Upper lobe of left lung (tissue), 4 donors: ENCODE data around the gene PPP4C.

Experiments used
- CTCF ChIP-seq, 6 experiments: fragments of 450-650 bp in 4 of 6; fragments of 200-600 bp in 2 of 6; sonication (generic) in 2 of 6; IDR thresholded peaks; one replicate each; pipeline ENCODE4 v1.5.1; 2016 to 2019; ENCODE audit warnings: antibody characterized with exemption in 6 of 6
- EP300 ChIP-seq, 4 donors: sonication (generic); formaldehyde crosslinking; IDR thresholded peaks; one replicate each; pipeline ENCODE4 v1.5.1; 2017; ENCODE audit warnings: antibody characterized with exemption in 4 of 4, control low read depth in 2 of 4
- POLR2A ChIP-seq, 4 donors: fragments of 450-650 bp; IDR thresholded peaks; one replicate each; pipeline ENCODE4 v1.5.1; 2016 to 2017; ENCODE audit warnings: antibody characterized with exemption in 4 of 4, mild to moderate bottlenecking in 2 of 4

DNA sequence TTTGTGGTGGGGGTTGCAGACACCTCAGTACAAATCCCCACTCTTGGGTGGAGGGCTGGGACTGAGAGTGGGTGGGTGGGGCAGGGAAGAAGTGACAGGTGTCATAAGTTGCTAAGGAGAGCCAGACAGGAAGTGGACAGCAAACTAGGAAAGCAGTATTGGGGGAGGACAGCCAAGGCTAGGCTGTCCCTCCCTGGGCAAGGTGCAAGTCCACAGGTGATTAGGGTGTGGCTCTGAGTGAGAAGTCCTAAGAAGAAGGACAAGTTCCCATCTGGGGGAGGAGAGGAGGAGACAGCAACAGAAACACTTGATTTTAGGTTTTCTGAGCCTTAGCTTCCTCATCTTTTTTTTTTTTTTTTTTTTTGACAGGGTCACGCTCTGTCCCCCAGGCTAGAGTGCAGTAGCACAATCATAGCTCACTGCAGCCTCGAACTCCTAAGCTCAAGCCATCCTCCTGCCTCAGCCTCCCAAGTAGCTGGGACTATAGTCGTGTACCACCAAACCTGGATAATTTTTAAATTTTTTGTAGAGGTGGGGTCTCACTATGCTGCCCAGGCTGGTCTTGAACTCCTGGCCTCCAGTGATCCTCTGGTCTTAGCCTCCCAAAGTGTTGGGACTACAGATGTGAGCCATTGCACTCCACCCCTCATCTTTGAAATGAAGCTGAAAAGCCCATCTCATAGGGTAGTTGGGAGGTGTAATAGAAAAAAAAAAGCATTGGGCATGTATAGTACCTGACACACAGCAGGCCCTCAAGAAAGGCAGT lies 44.7 kb downstream of the PPP4C start:
- TF ChIP-seq CTCF (IDR thresholded peaks at IDR 0.05) = no peak
- no peak for TF ChIP-seq EP300 (IDR thresholded peaks at IDR 0.05)
- no peak for TF ChIP-seq POLR2A (IDR thresholded peaks at IDR 0.05)
